ENCODE results near the gene SNTG2. TPM values are rescaled to one million over a fixed set of nuclear protein-coding genes. Genes with fewer than 3 reads are reported as not detected.

SNTG2 gene
- total RNA-seq, 1 experiment from 2014 or later: not detected

DNA sequence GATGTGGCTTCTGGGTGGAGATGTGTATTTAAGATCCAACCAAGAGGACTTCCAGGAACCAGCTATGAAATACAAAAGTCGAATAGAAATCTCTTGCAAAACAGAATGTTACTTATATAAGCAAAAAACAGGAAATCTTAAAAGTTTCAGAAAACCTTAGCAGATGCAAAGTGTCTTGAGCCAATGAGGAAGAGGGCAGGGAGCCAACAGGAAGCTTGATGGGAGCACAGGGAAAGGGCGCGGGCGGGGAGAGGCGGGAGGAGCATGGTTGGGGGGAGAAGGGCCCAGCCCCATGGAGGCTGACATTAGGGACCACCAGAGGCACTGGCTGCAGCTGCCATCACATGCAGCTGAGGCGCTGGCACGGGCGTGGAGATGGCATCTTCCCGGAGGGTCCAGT lies 203.3 kb downstream of the SNTG2 start:
- no peaks in the 10 kb centered on the region for H3K9me3 ChIP-seq
- no peak overlapping the region for H3K4me3 ChIP-seq
- no peak for DNase-seq
- no peaks in the 10 kb centered on the region for H3K36me3 ChIP-seq
- H3K27me3 ChIP-seq: no peaks in the 10 kb centered on the region

DNA sequence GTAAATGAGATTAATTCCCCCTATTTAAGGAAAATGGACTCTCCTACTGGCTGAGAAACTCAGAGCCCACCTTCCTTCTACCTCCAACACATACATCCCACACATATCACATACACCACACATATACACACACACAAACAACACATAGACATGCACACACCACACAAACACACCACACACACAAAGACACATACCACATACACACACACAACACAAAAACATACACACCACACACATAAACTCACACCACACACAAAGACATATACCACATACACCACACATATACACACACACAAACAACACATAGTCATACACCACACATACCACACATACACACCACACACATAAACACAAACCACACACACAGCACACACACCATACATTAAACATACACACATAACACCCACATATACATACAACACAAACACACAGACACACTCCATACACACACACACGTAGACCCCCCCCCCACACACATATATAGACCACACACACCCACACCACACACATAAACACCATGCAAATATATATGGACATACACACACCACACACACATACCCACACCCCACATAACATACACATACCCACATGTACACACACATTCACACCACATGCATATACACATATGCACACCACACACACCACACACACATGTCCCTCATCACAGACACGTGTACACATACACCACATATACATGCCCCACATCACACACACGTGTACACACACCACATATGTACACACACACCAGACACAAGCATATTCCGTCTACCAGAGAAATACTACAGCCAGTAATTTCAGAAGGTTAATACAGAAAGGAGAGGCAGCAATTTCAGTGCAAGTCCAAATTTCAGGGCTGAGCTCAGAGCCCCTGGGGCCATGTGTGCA lies 204.3 kb downstream of the SNTG2 start:
- no peak for DNase-seq
- Histone ChIP-seq H3K9me3 (no peaks in the 10 kb centered on the region), H3K4me3 (no peak overlapping the region), H3K36me3 (no peaks in the 10 kb centered on the region), H3K27me3 (no peaks in the 10 kb centered on the region)

DNA sequence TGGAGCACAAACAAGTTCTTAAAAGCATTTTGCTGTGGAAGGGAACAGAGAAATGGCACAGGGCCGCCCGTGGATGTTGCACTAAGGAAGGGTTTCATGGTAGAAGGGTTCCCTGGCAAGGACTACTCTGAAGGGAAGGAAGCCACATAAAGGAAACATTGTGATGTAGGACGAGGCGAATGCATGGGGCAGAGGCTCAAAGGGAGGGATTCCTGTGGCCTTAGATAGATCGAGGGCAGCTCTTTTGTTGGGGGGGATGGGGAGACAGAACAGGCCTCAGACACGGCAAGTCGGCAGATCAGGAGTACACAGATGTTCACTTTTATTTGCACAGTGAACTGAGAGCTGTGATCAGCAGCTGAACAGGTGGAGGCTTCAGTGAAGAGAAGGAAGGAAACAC lies 205.4 kb downstream of the SNTG2 start:
- Histone ChIP-seq H3K9me3 (no peaks in the 10 kb centered on the region), H3K4me3 (no peak overlapping the region), H3K36me3 (no peaks in the 10 kb centered on the region), H3K27me3 (no peaks in the 10 kb centered on the region)
- DNase-seq: no peak

DNA sequence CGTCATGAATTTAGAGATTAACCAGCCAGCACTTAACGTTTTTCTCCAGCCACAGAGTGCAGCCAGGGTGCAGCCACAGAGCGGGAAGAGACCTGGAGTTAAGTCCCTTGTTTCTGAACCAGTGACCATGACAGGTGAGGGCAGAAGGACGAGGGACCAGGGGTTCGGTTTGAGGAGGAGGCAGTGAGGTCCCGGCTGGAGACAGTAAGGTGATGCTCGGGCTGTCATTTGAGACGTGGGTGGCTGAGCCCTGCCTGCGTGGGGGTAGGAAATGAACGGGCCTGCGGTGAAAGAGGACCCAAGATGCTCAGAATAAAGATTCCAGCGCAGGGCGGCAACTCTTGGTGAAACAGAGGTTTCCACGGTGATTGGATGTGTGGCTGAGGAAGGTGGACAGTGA lies 205.9 kb downstream of the SNTG2 start:
- no peak for DNase-seq
- no peaks in the 10 kb centered on the region for H3K27me3 ChIP-seq
- H3K4me3 ChIP-seq: no peak overlapping the region
- H3K9me3 ChIP-seq: no peaks in the 10 kb centered on the region
- no peaks in the 10 kb centered on the region for H3K36me3 ChIP-seq

DNA sequence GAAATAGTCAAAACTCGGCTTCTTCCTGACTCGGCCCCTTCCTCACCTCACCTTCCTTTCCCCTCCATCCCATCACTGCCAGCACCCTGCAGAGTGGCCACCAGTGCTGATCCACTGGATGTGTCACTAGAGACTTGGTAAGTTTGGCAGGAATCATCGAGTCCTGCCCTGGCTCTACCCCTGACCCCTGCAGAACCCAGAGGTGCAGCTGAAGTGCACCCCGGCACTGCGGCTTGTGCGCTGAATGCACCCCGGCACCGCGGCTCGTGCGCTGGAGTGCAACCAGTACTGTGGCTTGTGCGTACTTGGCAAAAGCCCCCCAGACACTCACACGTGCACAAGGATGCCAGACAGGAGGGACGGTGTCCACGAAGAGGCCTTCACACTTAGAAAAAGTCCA lies 206.5 kb downstream of the SNTG2 start:
- no peak for DNase-seq
- Histone ChIP-seq H3K36me3 (no peaks in the 10 kb centered on the region), H3K27me3 (no peaks in the 10 kb centered on the region), H3K9me3 (no peaks in the 10 kb centered on the region), H3K4me3 (no peak overlapping the region)

DNA sequence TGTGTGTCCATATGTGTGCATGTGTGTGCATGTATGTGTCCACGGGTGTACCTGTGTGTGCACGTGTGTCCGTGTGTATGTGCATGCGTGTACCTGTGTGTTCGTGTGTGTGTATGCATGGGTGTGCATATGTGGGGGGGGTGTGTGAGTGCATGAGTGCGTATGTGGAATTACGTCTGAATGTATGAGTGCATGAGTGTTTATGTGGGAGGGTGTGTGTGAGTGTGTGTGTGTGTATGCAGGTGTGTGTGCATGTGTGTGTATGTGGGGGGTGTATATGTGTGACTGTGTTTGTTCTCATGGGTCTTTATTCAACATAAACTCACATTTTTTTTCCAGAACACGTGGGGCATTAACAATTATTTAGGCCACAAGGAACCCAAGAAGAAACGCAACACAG lies 208.4 kb downstream of the SNTG2 start:
- no peak for DNase-seq
- H3K27me3 ChIP-seq: no peaks in the 10 kb centered on the region
- no peak overlapping the region for H3K4me3 ChIP-seq
- no peaks in the 10 kb centered on the region for H3K36me3 ChIP-seq
- no peaks in the 10 kb centered on the region for H3K9me3 ChIP-seq

DNA sequence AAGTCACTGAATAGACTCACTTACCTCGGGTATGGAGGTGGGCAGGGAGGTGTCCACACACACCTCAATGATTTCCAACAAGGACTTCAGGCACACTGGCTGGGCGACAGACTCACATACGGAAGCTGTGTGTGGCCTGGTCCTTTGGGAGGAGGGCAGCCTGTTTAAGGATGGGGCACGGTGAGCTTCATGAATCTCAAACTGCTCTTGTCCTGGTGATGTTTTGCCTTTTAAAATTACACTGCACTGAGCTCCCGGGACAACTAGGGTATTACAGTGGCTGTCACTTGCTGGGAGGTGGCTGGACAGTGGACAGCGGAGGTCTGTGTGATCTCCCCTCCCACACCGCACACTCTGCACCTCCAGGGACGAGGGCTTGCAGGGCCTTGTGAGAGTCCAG lies 211.6 kb downstream of the SNTG2 start:
- Histone ChIP-seq H3K9me3 (no peaks in the 10 kb centered on the region), H3K36me3 (no peaks in the 10 kb centered on the region), H3K4me3 (no peak overlapping the region), H3K27me3 (no peaks in the 10 kb centered on the region)
- no peak for DNase-seq

DNA sequence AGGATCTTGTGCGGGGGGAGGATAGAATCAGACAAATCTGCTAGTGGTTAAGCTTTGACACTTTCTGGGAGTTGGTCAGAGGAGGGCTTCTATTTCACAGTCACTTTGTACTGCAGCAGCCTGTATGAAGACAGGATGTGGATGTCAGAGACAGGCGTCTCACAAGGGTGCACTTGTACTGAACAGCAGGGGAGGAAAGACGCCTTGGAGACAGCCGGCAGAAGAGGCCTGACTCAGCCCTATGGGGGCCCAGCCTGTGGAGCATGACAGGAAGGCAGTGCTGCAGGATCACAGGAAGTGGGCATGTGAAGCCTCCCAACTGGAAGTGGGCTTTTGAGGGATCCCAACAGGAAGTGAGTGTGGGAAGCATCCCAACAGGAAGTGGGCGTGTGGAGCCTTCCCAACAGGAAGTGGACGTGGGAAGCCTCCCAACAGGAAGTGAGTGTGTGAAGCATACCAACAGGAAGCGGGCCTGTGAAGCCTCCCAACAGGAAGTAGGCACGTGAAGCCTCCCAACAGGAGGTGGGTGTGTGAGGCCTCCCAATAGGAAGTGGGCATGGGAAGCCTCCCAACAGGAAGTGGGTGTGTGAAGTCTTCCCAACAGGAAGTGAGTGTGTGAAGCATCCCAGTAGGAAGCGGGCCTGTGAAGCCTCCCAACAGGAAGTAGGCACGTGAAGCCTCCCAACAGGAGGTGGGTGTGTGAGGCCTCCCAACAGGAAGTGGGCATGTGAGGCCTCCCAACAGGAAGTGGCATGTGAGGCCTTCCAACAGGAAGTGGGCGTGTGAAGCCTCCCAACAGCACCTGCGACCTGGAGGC lies 212.3 kb downstream of the SNTG2 start:
- peak; percentile 46 for DNase-seq
- H3K36me3 ChIP-seq: no peaks in the 10 kb centered on the region
- H3K27me3 ChIP-seq: no peaks in the 10 kb centered on the region
- no peaks in the 10 kb centered on the region for H3K9me3 ChIP-seq
- no peak overlapping the region for H3K4me3 ChIP-seq

DNA sequence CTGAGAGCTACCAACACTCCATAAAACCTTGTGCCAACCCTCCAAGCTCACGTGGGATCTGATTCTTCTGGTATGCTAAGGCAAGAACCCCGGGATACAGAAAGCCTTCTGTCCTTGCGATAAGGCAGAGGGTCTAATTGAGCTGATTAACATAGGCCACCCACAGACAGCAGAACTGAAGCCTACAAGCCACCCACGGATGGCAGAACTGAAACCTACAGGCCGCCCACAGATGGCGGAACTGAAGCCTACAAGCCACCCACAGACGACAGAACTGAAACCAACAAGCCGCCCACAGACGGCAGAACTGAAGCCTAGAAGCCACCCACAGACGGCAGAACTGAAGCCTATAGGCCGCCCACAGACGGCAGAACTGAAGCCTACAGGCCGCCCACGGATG lies 216.3 kb downstream of the SNTG2 start:
- no peaks in the 10 kb centered on the region for H3K27me3 ChIP-seq

DNA sequence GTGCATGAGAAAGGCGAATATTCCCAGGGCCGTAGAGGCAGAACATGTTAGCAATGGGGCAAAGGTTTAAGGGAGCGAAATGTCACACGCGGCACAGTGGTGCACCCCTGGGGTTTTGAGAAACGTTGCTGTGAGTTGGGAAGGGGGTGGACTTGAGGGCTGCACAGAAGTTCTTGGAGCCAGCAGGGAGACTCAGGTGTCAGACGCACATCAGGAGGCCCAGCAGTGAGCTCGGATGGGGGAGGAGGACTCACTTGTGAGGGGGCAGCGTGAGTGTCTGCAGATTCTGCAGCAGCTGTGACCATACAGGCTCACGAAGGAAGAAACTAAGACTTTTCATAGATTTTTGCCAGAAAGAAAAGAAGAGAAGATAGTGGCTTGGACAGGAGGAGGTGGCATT lies 218.2 kb downstream of the SNTG2 start:
- DNase-seq: no peak
- H3K4me3 ChIP-seq: no peak overlapping the region
- no peaks in the 10 kb centered on the region for H3K36me3 ChIP-seq
- H3K9me3 ChIP-seq: no peaks in the 10 kb centered on the region
- H3K27me3 ChIP-seq: no peaks in the 10 kb centered on the region

More for the DNA sequence above, 216.3 kb downstream of the SNTG2 start:
- H3K9me3 ChIP-seq: no peaks in the 10 kb centered on the region
- no peak for DNase-seq
- no peak overlapping the region for H3K4me3 ChIP-seq
- no peaks in the 10 kb centered on the region for H3K36me3 ChIP-seq

DNA sequence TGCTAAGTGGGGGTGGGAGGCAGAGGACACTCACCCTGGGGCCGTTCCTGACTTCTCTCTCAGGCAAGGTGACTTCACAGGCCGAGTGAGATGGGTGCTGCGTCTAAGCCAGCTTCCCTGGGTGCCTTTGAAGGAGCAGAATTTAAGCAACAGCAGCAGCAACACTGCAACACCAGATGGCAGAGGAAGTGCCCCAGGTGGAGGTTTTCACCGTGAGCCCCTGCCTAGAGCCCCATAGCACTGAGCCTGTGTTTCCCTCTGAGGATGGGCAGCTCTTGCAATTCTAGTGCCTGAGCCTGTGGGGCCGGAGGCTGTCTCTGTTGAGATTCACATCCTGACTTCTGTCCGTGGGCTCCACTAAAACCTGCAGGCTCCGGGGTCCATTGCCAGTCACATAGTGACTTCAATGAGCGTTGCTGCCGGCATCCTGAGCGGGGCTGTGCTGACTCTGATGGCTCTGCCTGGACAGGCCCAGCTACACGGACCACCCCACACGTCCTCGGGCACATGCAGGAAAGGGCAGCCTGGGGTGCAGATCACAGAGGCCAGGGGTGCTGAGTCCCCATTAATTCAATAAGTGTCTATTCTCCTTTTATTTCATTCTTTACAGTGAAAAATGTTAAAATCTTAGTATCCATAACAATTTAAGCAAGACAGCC lies 218.8 kb downstream of the SNTG2 start:
- Histone ChIP-seq H3K9me3 (no peaks in the 10 kb centered on the region), H3K27me3 (no peaks in the 10 kb centered on the region), H3K4me3 (no peak overlapping the region), H3K36me3 (no peaks in the 10 kb centered on the region)
- DNase-seq: no peak

DNA sequence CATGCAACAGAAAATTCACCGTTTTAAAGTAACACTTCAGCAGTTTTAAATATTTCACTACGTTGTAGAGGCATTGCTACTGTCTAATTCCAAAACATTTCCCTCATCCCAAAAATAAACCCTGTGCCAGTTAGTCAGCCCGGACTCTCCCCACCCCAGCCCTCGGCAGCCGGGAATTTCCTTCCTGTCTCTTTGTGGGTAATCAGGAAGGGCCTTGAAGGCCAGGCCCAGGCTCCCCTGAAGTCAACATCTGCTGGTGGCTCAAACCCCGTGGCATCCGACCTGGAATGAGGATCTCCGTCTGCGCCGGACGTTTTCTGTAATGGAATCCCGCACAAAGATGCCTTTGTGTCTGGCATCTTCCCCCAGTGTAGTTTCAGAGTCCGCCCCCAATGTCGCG lies 219.6 kb downstream of the SNTG2 start:
- H3K36me3 ChIP-seq: no peaks in the 10 kb centered on the region
- no peaks in the 10 kb centered on the region for H3K27me3 ChIP-seq
- no peaks in the 10 kb centered on the region for H3K9me3 ChIP-seq
- no peak overlapping the region for H3K4me3 ChIP-seq
- no peak for DNase-seq

DNA sequence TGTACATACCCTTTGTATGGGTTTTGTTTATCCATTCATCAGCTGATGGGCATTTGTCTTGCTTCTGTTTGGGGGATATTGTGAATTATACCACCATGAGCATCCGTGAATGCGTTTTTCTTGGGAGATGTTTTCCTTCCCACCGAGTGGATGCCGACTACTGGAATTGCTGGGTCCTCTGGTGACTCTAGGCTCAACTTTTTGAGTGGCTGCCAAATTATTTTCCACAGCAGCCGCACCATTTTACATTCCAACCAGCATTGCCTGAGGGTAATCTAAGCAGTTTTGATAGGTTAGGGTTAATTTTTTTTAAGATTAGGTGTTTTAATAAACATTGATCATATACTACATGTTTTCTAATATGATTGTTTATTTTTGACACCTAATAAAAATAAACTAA lies 220.1 kb downstream of the SNTG2 start:
- DNase-seq: no peak
- no peaks in the 10 kb centered on the region for H3K27me3 ChIP-seq
- H3K9me3 ChIP-seq: no peaks in the 10 kb centered on the region
- H3K4me3 ChIP-seq: no peak overlapping the region
- no peaks in the 10 kb centered on the region for H3K36me3 ChIP-seq

DNA sequence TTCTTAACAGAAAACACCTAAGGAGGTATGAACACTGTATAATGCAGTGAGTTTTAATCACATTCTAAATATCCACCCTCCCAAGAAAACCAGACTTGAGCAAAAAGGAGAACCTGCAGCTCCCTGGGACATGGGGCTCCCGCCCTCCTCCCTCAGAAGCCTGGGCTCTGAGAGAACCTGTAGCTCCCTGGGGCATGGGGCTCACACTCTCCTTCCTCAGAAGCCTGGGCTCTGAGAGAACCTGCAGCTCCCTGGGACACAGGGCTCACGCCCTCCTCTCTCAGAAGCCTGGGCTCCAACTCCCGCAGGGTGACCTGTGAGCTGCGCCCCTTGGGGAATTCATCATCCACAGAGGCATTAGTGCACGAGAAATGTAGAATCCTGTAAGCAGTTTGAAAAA lies 222.9 kb downstream of the SNTG2 start:
- Histone ChIP-seq H3K27me3 (no peaks in the 10 kb centered on the region), H3K4me3 (no peak overlapping the region), H3K9me3 (no peaks in the 10 kb centered on the region), H3K36me3 (no peaks in the 10 kb centered on the region)
- no peak for DNase-seq

DNA sequence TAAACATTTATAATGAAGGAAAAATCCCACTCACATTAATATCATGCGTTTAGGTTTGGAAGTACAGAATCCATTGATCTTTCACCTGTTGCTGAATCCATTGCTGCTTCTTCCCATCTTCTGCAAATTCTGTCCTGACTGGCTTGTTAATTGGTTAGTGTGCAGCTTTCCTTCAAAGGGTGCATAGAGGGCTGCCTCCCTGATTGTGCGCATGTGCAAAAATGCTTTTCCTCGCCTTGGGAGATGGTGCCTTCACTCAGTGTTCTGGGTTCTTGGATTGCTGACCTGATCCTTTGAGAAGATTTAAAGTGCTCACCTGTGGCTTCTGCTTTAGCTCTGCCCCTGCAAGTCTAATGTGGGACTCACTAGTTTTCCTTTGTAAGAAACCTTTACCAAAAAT lies 231.2 kb downstream of the SNTG2 start:
- DNase-seq: no peak
- no peaks in the 10 kb centered on the region for H3K36me3 ChIP-seq
- H3K4me3 ChIP-seq: no peak overlapping the region
- no peaks in the 10 kb centered on the region for H3K9me3 ChIP-seq
- no peaks in the 10 kb centered on the region for H3K27me3 ChIP-seq

DNA sequence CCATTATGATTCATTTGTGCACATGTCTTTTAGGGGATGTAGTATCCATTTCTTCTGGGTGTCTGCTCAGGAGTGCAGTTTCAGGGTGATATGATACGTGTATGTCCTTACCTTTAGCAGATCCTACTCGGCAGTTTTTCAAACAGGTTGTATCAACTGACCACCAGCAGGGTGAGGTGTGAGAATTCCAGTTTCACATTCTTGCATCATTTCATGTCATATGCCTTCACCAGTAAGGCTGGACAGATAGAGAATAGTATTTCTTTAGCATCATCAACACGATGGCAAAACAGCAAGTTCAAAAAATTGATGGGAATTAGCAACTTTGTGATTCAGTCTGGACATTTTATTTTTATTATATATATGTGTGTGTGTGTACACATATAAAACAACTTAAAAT lies 232.7 kb downstream of the SNTG2 start:
- Histone ChIP-seq H3K36me3 (no peaks in the 10 kb centered on the region), H3K4me3 (no peak overlapping the region)
- no peak for DNase-seq

DNA sequence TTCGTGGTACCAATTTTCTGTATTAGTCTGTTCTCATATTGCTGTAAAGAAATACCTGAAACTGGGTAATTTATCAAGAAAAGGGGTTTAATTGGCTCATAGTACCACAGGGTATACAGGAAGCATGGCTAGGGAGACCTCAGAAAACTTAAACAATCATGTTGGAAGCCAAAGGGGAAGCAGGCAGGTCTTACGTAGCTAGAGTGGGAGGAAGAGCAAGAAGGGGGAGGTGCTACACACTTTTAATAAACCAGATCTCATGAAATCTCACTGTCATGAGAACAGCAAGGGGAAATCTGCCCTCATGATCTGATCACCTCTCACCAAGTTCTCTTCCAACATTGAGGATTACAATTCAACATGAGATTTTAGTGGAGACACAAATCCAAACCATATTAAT lies 235.8 kb downstream of the SNTG2 start:
- no peaks in the 10 kb centered on the region for H3K27me3 ChIP-seq
- H3K4me3 ChIP-seq: no peak overlapping the region
- no peak for DNase-seq
- H3K36me3 ChIP-seq: no peaks in the 10 kb centered on the region
- no peaks in the 10 kb centered on the region for H3K9me3 ChIP-seq

More for the DNA sequence above, 232.7 kb downstream of the SNTG2 start:
- Histone ChIP-seq H3K9me3 (no peaks in the 10 kb centered on the region), H3K27me3 (no peaks in the 10 kb centered on the region)
